Measurements from ENCODE around the gene PRMT1.
"Not testable (repeated sequence)": the region's sequence is repeated elsewhere in the genome, so short reads cannot be mapped to it uniquely, and the experiment has no call there.

PRMT1 gene

GRCh38 chr19:49719420-49719819 lies 42.3 kb downstream of the PRMT1 start:
- DNase-seq (ENCODE audit: low read depth, low spot score), result not testable (repeated sequence)

- DNase-seq (ENCODE audit: low read depth, low spot score), result no peak
Observed at GRCh38 chr19:49727217-49728030, 50.4 kb downstream of the PRMT1 start.

- DNase-seq (ENCODE audit: low read depth, low spot score), result no peak
Observed at GRCh38 chr19:49730166-49730565, 53.1 kb downstream of the PRMT1 start.
